ENCODE data around the gene TAF10.

GRCh38 chr11:6628526-6628925, 16.5 kb upstream of the TAF10 start:
- no peak for TF ChIP-seq CTCF (conservative IDR thresholded peaks at IDR 0.05)
- TF ChIP-seq EZH2 (IDR thresholded peaks at IDR 0.05; ENCODE audit: low read depth), result no peak

Data from PC-9 (cell line).